ENCODE data around the gene ADGRG7.
A peak's percentile ranks its signal among the peaks of the same experiment; 100 is the strongest.

The ADGRG7 gene

DNA sequence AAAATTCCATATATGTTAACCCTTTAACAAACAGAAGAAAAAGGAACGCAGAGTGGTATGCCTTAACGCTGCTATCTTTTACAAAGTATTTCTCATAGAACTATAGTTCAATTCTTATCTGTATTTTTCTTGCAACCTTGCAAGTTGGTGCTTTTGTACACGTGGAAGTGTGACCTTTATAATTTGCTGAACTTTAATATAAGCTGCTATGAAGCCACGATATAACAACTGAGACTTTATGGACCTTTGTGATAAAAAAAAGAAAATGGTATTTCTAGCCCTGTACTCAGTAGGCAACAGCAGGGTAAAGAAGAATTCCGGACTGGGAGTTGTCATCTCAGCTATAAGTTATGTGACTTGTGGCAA is 93.6 kb downstream of the ADGRG7 start:
- DNase-seq, result no peak

- DNase-seq, result no peak
Measured at GRCh38 chr3:100703865-100704264, 94.5 kb downstream of the ADGRG7 start.

- no peak for DNase-seq
Measured at GRCh38 chr3:100706365-100706764, 97.0 kb downstream of the ADGRG7 start.

DNA sequence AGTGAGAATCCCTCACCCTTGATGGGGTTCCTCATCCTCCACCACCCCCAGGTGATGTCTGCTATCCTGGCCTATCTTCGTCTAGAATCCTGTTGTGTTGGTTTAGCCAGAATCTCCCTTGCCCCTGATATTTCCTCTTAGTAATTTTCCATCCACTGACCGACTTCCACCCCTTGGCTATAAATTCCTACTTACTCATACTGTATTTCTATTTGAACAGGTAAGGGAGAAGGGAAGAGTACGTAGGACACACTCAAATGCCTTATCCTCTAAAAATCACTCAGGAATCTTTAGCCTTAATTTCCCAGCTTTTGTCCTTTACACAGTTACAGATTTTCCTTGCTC is 99.2 kb downstream of the ADGRG7 start:
- no peak for DNase-seq

GRCh38 chr3:100708989-100709841 is 99.8 kb downstream of the ADGRG7 start, which contains the start of gene TFG:
Gene TFG, plus strand, starts transcription at chr3:100709494. Its CDS starts 4,192 bp downstream, at chr3:100713686.
- peak; percentile 97 for DNase-seq

DNA sequence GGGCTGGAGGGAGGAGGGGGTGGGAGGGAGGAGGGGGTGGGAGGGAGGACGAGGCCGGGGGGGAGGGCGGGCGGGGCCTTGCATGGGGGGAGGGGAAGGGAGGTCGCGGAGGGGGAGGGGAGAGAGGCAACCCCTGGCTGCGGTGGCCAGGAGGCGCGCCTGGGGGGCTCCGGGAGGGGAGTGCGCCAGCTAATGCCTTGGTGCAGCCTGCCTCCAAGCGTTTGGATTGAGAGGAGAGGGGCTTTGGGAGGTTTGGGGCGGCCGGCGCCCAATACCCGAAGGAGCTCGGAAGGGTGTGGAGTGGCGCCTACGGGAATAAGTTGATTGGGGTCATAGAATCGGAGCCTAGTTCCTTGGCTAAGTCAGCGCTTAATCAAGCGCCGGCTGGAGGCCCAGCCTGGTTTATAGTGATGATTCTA is 100.5 kb downstream of the ADGRG7 start:
- DNase-seq, result peak; percentile 44

DNA sequence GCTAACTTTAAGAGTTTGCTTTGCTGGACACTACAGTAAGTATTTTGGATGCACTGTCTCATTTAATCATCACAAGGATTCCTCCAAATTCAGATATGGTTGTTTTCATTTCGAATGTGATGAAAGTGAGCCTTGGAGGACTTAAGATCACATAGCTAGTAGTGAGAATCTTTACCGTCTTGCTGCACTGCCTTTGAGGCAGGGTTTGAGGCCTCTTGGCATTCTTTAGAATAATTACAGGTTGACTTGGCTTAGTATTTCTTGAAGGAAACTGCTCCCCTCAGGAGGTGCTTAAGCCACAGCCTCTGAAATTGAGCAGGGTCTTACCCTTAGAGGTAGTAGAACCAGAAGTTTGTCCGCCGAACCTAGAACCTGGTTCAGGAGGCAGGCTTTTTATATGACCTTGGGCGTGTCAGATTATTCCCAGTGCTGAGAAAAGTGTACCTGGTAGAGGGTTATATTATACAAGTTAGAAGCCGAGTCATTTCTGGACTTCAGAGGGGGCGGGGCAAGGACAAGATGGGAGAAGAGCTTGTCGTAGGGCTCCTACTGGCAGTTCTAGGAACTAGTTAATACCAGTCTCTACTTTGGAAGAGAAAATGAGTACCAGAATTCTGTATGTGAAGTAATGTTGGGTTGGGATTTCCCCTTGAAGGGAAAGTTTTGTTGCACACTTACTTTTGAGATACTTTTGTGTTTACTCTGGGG is 101.0 kb downstream of the ADGRG7 start:
- DNase-seq, result peak; percentile 56

DNA sequence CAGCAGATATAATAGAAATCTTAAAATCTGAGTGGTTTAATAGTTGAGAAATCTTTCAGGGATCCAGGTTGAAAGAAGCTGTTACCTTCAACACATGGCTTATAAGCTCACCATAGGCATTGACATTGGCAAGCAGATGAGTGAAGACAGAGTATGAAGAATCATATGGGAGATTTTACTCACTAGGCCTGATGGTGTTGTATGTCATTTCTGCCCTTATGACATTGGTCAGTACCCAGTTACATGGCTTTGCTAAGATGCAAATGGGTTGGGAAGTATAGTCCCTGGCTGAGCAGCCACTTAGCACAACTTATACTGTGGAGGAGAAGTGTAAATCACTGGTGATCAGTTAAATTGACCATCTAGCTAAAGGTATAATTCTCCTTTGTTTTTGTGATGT is 105.8 kb downstream of the ADGRG7 start:
- DNase-seq, result no peak

GRCh38 chr3:100717063-100717462 is 107.7 kb downstream of the ADGRG7 start:
- no peak for DNase-seq

- no peak for DNase-seq
Measured at GRCh38 chr3:100717637-100718487, 108.5 kb downstream of the ADGRG7 start.

DNA sequence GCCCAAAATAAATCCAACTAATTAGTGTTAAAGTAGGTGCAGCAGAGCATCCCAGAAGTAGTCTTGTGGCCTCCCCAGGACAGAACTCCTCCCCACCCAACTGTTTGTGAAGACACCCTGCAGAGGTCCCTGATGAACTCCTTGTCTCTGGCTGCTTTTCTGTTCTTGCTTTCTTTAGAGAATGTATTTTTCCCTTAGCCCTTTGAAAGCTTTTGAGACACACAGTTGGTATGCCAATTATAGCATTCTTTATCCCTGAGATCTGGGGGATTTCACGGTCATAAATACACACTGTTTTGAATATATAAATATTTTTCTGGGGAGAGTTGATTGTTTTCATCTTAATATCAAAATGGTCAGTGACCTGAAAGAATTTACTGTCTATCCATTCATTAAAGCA is 109.7 kb downstream of the ADGRG7 start:
- DNase-seq, result no peak

DNA sequence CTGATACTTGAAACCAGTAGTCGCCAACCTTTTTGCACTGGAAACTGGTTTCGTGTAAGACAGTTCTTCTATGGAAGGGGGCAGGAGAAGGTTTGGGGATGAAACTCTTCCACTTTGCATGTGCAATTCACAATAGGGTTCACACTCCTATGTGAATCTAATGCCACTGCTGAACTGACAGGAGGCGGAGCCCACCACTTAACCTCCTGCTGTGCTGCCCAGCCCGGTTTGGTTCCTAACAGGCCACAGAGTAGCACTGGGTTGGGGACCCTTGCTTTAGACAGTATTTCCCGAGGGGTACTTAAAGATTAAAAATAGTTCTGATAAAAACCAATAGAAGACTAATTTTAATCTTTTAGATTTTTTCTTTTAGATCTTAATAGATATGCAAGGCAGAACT is 111.0 kb downstream of the ADGRG7 start:
- no peak for DNase-seq

DNA sequence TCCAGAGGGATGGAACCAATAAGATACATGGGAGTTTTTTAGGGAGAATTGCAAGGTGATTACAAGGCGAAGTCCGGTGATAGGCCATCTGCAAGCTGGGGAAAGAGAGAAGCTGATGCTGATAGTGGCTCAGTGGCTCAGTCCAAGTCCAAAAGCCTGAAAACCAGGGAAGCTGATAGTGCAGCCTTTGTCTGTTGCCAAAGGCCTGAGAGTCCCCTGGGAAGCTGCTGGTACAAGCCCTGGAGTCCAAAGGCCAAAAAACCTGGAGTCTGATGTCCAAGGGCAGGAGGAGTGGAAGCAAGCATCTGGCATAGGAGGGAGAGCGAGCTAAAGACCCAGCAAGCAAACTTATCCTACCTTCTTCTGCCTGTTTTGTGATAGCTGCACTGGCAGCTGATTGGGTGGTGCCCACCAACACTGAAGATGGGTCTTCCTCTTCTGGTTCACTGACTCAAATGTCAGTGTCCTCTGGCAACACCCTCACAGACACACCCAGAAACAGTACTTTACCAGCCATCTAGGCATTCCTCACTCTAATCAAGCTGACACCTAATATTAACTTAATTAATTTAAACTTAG is 116.6 kb downstream of the ADGRG7 start:
- DNase-seq, result no peak

DNA sequence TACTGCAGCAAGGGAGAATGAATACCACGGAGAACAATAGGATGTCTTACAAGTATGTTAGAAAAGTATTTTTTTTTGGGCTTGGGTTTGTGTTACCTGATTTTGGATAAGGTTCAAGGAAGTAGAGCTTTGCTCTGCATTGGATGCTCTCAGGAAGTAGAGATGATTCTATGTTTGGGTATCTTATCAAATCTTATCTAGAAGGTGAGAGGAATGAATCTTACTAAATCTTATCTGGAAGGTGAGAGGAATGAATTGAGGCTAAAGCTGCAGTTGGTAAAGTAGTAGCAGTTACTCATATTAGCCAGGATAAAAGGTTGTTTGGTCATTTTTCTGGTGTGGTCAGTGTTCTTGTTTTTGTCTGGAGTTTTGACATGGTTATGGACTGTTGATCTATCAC is 117.3 kb downstream of the ADGRG7 start:
- DNase-seq, result no peak

- no peak for DNase-seq
Measured at GRCh38 chr3:100730524-100730923, 121.1 kb downstream of the ADGRG7 start.

GRCh38 chr3:100732435-100732834 is 123.0 kb downstream of the ADGRG7 start:
- no peak for DNase-seq

DNA sequence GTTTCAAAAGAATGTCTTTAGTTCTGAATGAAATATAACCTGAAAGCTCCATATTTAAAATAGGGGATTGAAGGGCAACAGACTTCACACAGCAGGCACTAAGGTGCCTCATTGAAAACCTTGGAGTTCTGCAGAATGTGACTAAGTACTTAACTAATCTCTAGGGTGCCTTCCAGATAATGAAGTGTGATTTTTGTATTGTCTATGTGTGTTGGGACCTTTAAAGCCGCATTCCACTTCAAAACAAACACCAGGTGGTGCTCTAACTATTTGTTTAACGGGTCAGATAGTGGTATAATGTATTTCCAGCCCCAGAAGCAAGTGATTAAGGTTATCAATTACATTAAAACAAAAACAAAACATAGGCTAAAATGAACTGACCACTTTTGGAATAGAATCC is 127.9 kb downstream of the ADGRG7 start:
- DNase-seq, result no peak

DNA sequence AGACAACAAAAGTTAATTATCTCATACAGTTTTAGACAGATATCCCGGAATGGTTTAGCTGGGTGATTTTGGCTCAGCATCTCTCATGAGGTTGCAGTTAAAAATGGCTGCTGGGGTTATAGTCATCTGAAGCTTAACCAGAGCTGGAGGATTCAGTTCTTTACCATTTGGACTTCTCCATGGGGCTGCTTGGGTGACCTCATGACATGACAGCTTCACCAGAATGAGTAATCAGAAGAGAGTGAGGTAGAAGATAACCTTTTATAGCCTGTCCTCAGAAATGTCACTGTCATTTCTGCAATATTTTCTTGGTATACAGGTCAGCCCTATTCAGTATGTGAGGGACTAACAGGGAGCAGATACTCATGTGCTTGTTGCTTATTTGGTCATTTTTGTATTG is 130.8 kb downstream of the ADGRG7 start:
- DNase-seq, result no peak

- DNase-seq, result no peak
Measured at GRCh38 chr3:100743535-100743934, 134.1 kb downstream of the ADGRG7 start.

GRCh38 chr3:100744671-100745070 is 135.3 kb downstream of the ADGRG7 start:
- DNase-seq, result no peak
